ENCODE results near the gene TBC1D3. TPM values are rescaled to one million over a fixed set of nuclear protein-coding genes. Genes with fewer than 3 reads are reported as not detected.
"Not testable (repeated sequence)": the region's sequence is repeated elsewhere in the genome, so short reads cannot be mapped to it uniquely, and the experiment has no call there.

The TBC1D3 gene
- total RNA-seq (not detected in 2 replicates), polyA plus RNA-seq (not detected in 2 replicates), polyA minus RNA-seq (ENCODE audit: low replicate concordance) (not detected in 2 replicates)
- not detected in 2 replicates for polyA plus RNA-seq (2012)

DNA sequence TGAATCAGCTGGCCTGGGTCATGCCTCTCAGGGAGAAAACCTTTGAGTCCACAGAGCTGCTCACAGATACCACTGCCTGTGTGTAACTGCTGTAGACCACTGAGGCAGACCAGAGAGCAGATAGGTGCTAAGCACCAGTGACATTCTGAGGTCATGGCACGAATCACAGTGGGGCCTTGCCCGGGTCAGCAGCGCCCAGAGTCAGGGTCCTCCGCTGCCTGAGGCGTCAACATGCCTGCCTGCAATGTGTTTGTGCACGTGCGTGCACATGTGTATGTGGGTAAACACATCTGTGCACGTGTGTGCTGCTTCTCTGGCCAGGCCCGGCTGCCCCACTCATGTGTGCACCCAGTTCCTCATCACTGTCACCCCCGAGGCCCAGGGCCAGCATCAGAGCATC lies at the start of gene TBC1D3:
TBC1D3 (minus strand) TSS at position 101 of the 400 bp plus-strand sequence. CDS start 1,526 bp downstream, outside the sequence.
- not testable (repeated sequence) for H2AFZ ChIP-seq (ENCODE audit: low read length); H3K36me3 ChIP-seq (ENCODE audit: control insufficient read depth, insufficient read depth, low read length); H4K20me1 ChIP-seq (ENCODE audit: control insufficient read depth, extremely low read depth, insufficient read depth, low read length); H3K4me2 ChIP-seq (ENCODE audit: extremely low read depth, insufficient read depth, low read length); H3K79me2 ChIP-seq (ENCODE audit: control insufficient read depth, insufficient read depth, low read length); H3K27ac ChIP-seq (ENCODE audit: insufficient read depth, low read length); H3K9me3 ChIP-seq (ENCODE audit: control insufficient read depth, insufficient read depth, low read depth, low read length); H3K4me1 ChIP-seq (ENCODE audit: control insufficient read depth, extremely low read depth, insufficient read depth, low read length); H3K27me3 ChIP-seq (ENCODE audit: control insufficient read depth, insufficient read depth, low read length); DNase-seq (ENCODE audit: low read depth in 2 of 2); H3K9ac ChIP-seq (ENCODE audit: insufficient read depth, low read length); H3K4me3 ChIP-seq (replicated peaks in 1 of 4; ENCODE audit: control extremely low read depth in 1 of 4, insufficient read depth in 1 of 4, low read depth in 3 of 4, low read length in 4 of 4)

DNA sequence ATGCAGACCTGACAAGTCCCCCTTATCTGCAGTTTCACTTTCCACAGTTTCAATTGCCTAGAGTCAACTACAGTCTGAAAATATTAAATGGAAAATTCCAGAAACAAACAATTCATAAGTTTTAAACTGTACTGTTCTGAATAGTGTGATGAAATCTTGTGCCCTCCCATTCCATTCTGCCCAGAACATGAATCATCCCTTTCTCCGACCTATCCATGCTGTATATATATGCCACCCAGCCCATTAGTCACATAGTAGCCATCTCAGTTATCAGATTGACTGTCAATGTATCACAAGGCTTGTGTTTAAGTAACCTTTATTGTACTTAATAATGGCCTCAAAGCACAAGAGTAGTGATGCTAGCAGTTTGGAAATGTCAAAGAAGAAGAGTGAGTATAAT lies 40.4 kb upstream of the TBC1D3 start:
- not testable (repeated sequence) for H3K79me2 ChIP-seq (ENCODE audit: control insufficient read depth, insufficient read depth, low read length); H3K27me3 ChIP-seq (ENCODE audit: control insufficient read depth, insufficient read depth, low read length); H3K9ac ChIP-seq (ENCODE audit: insufficient read depth, low read length)

DNA sequence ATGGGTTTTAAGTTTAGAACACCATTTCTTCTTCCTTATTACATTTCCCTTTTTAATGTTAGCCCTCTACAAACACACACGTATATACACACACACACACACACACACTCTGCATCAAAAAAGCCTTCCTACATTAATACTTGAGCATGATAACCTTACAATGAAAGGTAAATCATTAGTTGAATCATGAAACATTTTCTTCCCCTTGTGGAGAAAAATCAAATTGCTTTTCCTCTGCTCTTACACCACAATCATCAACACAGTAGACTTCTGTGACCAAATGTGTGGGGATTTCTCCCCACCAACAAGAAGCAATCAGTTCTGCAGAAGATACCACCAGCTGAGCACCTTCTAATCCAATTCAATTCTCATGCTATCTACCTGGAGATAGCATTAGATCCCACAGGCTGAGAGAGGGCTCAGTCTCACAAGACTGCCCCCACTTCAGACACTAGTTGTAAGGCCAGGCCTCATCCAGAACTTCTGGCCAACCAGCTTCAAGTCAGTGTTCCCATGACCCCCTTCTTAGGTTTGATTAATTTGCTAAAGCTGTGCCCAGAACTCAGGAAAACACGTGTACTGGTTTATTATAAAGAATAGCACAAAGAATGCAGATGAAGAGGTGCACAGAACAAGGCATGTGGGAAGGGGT lies 33.6 kb upstream of the TBC1D3 start:
- H2AFZ ChIP-seq (ENCODE audit: low read length); H3K79me2 ChIP-seq (ENCODE audit: control insufficient read depth, insufficient read depth, low read length); H3K27ac ChIP-seq (ENCODE audit: insufficient read depth, low read length); DNase-seq (ENCODE audit: low read depth in 2 of 2); H3K36me3 ChIP-seq (ENCODE audit: control insufficient read depth, insufficient read depth, low read length); H3K9ac ChIP-seq (ENCODE audit: insufficient read depth, low read length); H3K9me3 ChIP-seq (ENCODE audit: control insufficient read depth, insufficient read depth, low read depth, low read length); H4K20me1 ChIP-seq (ENCODE audit: control insufficient read depth, extremely low read depth, insufficient read depth, low read length); H3K27me3 ChIP-seq (ENCODE audit: control insufficient read depth, insufficient read depth, low read length); H3K4me2 ChIP-seq (ENCODE audit: extremely low read depth, insufficient read depth, low read length); H3K4me1 ChIP-seq (ENCODE audit: control insufficient read depth, extremely low read depth, insufficient read depth, low read length); H3K4me3 ChIP-seq (replicated peaks in 1 of 4; ENCODE audit: control extremely low read depth in 1 of 4, insufficient read depth in 1 of 4, low read depth in 3 of 4, low read length in 4 of 4): not testable (repeated sequence)

More for the DNA sequence above, 40.4 kb upstream of the TBC1D3 start:
- H3K4me2 ChIP-seq (ENCODE audit: extremely low read depth, insufficient read depth, low read length); H3K27ac ChIP-seq (ENCODE audit: insufficient read depth, low read length); H4K20me1 ChIP-seq (ENCODE audit: control insufficient read depth, extremely low read depth, insufficient read depth, low read length); H3K4me3 ChIP-seq (replicated peaks in 1 of 4; ENCODE audit: control extremely low read depth in 1 of 4, insufficient read depth in 1 of 4, low read depth in 3 of 4, low read length in 4 of 4); DNase-seq (ENCODE audit: low read depth in 2 of 2); H3K4me1 ChIP-seq (ENCODE audit: control insufficient read depth, extremely low read depth, insufficient read depth, low read length); H3K36me3 ChIP-seq (ENCODE audit: control insufficient read depth, insufficient read depth, low read length); H3K9me3 ChIP-seq (ENCODE audit: control insufficient read depth, insufficient read depth, low read depth, low read length); H2AFZ ChIP-seq (ENCODE audit: low read length): not testable (repeated sequence)

DNA sequence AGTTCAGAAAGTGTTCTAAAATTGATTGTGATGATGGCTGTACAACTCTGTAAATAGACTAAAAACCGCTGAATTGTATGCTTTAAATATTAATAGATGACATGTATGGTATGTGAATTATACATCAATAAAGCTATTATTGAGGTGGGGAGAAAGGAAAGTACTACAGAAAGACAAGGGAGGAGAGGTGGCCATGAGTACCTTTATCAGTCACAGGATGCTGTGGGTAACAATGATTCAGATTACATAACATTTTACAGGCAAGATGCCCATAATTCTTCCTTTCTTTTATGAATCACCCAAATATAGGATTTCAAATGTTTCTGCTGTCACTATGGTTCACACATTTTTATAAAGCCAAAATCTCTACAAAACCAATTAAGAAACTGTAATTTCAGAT lies 28.5 kb upstream of the TBC1D3 start:
- not testable (repeated sequence) for H3K36me3 ChIP-seq (ENCODE audit: control insufficient read depth, insufficient read depth, low read length); H3K79me2 ChIP-seq (ENCODE audit: control insufficient read depth, insufficient read depth, low read length); H3K9me3 ChIP-seq (ENCODE audit: control insufficient read depth, insufficient read depth, low read depth, low read length); H4K20me1 ChIP-seq (ENCODE audit: control insufficient read depth, extremely low read depth, insufficient read depth, low read length); H3K27ac ChIP-seq (ENCODE audit: insufficient read depth, low read length); DNase-seq (ENCODE audit: low read depth in 2 of 2); H3K4me2 ChIP-seq (ENCODE audit: extremely low read depth, insufficient read depth, low read length); H2AFZ ChIP-seq (ENCODE audit: low read length); H3K4me1 ChIP-seq (ENCODE audit: control insufficient read depth, extremely low read depth, insufficient read depth, low read length); H3K27me3 ChIP-seq (ENCODE audit: control insufficient read depth, insufficient read depth, low read length); H3K4me3 ChIP-seq (replicated peaks in 1 of 4; ENCODE audit: control extremely low read depth in 1 of 4, insufficient read depth in 1 of 4, low read depth in 3 of 4, low read length in 4 of 4); H3K9ac ChIP-seq (ENCODE audit: insufficient read depth, low read length)

DNA sequence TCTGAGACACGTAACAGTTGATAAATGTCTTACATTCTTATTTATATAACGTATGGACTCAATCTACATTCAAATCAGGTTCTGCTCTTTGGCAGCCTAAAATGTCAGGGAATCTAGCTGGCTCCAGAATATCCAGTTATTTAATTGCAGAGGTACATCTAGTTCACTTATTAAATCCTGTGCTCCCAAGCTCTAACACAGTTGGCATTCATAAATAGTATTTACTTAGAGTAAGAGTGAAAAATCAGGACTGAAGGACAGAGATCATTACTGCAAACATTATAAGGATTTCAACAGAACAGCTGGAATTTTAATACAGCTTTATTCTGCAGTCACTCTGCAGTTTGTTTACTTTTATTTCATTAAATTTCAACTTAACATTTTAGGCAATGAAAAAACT lies 7.9 kb upstream of the TBC1D3 start:
- H3K27me3 ChIP-seq (ENCODE audit: control insufficient read depth, insufficient read depth, low read length); H3K27ac ChIP-seq (ENCODE audit: insufficient read depth, low read length); H3K9me3 ChIP-seq (ENCODE audit: control insufficient read depth, insufficient read depth, low read depth, low read length); H3K9ac ChIP-seq (ENCODE audit: insufficient read depth, low read length); H3K79me2 ChIP-seq (ENCODE audit: control insufficient read depth, insufficient read depth, low read length); H2AFZ ChIP-seq (ENCODE audit: low read length); H3K36me3 ChIP-seq (ENCODE audit: control insufficient read depth, insufficient read depth, low read length); H3K4me3 ChIP-seq (replicated peaks in 1 of 4; ENCODE audit: control extremely low read depth in 1 of 4, insufficient read depth in 1 of 4, low read depth in 3 of 4, low read length in 4 of 4); H3K4me1 ChIP-seq (ENCODE audit: control insufficient read depth, extremely low read depth, insufficient read depth, low read length); DNase-seq (ENCODE audit: low read depth in 2 of 2); H4K20me1 ChIP-seq (ENCODE audit: control insufficient read depth, extremely low read depth, insufficient read depth, low read length); H3K4me2 ChIP-seq (ENCODE audit: extremely low read depth, insufficient read depth, low read length): not testable (repeated sequence)

GRCh38 chr17:38134860-38135259 lies 57.5 kb downstream of the TBC1D3 start:
- H3K4me2 ChIP-seq (ENCODE audit: extremely low read depth, insufficient read depth, low read length); H3K79me2 ChIP-seq (ENCODE audit: control insufficient read depth, insufficient read depth, low read length); H2AFZ ChIP-seq (ENCODE audit: low read length); H3K36me3 ChIP-seq (ENCODE audit: control insufficient read depth, insufficient read depth, low read length); H4K20me1 ChIP-seq (ENCODE audit: control insufficient read depth, extremely low read depth, insufficient read depth, low read length); H3K9ac ChIP-seq (ENCODE audit: insufficient read depth, low read length); H3K4me1 ChIP-seq (ENCODE audit: control insufficient read depth, extremely low read depth, insufficient read depth, low read length); H3K27ac ChIP-seq (ENCODE audit: insufficient read depth, low read length); H3K27me3 ChIP-seq (ENCODE audit: control insufficient read depth, insufficient read depth, low read length); DNase-seq (ENCODE audit: low read depth in 2 of 2); H3K9me3 ChIP-seq (ENCODE audit: control insufficient read depth, insufficient read depth, low read depth, low read length); H3K4me3 ChIP-seq (replicated peaks in 1 of 4; ENCODE audit: control extremely low read depth in 1 of 4, insufficient read depth in 1 of 4, low read depth in 3 of 4, low read length in 4 of 4): not testable (repeated sequence)

All from fibroblast of lung (primary cell).